GM18526 (cell line): ENCODE measurements around the gene RIN3.

ENCODE experiments used
- POLR2A ChIP-seq: IDR thresholded peaks from 3 replicates; pipeline ENCODE4 v1.6.1; 2011; ENCODE audit not compliant: insufficient read length; ENCODE audit errors: extremely low read depth

Gene RIN3

DNA sequence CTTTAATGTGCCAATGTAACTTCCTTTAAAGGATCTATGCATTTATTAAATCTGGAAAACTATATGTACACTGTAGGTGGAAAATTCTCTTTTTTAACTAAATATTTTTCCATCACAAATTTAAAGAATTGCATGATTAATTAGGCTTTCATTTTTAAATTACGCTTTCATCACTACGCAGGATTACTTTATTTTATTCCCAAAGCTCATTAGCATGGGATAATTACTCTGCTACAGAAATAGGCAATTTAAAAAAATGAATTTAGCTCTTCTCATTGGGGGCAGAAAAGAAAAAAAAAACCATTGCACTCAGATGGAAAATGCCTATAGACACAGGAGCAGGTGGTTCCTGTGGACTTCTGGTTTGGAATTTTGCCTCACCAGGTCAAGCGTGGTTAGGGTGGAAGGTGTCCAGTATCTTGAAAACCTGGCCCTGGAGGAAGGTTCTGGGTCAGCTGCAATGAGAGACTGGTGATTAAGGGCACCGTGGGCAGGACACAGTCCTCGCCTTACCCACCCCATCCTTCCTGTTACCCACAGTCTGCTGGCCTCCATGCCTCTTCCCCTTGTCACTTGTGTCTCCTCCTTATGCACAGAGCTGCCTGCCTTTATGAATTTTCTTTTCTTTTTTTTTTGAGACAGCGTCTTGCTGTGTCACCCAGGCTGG lies 17.3 kb upstream of the RIN3 start:
- TF ChIP-seq POLR2A, result no peak

DNA sequence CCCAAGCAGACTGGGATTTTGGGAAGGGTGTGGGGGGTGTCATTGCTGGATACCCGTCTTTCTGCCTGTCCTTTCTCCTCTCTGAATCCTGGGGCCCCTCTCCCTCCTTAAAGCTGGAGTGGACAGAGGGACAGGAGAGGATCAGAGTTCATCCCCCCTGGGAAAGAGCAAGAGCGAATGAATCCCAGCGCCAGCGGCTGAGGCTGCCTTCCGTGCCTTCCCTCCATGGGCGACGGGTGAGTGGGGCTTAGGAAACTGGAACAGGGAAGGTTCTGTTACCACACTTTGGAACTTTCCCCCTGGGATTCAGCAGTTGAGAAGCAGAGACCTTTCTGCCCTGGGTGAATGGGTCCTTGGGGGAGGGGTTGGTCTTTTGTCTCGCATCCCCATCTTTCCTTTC lies 16.2 kb upstream of the RIN3 start:
- no peak for TF ChIP-seq POLR2A

DNA sequence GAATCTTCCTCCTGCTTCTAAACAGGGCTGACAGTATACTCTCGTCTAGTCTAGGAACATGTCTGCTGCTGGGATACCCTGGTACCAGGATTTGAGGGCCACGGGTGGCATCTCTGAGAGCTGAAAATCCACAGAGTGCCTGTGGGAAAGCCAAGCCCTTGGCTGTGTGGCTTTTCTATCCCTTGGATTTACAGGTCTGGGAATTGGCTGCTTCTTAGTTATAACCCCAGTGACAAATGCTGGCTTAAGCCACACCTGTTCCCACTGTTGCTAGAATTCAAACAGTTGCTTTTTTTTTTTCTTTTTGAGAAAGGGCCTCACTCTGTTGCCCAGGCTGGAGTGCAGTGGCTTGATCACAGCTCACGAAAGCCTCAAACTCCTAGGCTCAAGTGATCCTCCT lies 14.3 kb upstream of the RIN3 start:
- no peak for TF ChIP-seq POLR2A

DNA sequence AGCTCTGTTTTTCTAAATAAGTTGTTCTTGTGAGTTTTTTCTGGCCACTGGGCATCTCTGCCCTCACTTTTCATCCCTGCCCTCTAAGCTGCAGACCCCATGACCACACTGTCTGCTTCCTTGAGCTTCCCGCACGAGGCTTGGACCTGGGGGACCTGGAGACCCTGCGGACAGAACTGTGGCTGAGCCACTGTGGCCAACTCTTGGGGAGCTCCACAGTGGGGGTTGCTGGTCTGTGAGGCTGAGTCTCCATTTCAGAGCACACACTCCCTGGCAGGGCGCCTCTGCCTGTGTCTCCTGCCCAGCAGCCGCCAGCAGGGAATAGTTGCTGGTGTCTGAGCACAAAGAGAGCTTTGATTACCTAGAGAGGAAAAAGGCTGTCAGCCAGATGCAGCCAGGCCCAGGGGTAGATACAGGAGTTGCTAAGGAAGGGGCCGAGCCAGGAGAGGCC lies 13.1 kb upstream of the RIN3 start:
- no peak for TF ChIP-seq POLR2A

DNA sequence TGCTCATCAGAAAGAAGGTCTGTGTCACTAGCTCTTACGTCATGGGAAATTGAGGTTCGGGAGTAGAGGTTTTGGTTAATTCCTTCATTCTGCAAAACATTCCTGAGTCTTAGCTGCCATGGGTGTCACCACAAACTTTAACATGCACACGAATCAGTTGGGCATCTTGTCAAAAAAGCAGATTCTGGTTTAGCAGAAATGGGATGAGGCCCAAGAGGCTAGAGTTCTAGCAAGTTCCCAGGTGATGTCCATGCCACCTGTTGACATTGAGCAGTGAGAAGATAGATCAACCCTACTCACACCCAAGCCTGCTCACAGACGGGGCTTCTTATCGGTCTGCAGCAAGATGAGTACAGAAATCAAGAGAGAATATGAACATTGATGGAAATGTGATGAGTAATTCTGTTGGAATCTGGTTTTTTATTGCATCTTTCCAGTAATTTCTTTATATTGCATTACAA lies 11.7 kb upstream of the RIN3 start:
- TF ChIP-seq POLR2A, result no peak

DNA sequence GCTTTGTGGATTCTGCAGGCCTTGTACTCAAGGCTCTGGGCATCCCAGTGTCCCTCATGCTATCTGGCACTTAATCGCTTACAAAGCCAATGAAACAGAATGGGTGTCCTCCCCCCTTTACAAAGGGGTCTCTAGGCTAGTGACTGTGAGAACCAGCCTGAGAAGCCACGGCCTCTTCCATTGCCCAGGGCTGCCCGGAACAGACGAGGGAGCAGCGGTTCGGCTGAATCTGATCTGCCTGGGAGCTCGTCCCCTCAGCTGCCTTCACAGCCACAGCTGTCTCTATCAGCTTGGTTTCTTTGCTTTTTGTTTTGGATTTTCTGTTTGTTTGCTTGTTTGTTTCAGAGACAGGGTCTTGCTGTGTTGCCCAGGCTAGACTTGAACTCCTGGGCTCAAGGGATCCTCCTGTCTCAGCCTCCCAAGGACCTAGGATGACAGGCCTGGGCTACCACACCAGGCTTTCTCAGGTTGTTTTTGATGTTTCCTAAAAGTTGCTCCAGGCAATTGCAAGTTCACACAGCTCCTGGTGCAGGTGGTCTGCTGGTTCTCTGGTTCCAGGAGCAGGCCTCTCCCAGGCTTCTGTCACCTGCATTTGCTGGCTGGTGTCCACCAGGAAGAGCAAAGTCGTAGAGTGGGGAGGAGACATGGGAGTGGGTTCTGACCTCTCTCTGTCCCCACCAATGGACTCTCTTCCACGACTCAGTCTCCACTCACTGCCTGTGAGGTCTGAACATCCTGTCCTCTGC lies 10.9 kb upstream of the RIN3 start:
- TF ChIP-seq POLR2A, result no peak

DNA sequence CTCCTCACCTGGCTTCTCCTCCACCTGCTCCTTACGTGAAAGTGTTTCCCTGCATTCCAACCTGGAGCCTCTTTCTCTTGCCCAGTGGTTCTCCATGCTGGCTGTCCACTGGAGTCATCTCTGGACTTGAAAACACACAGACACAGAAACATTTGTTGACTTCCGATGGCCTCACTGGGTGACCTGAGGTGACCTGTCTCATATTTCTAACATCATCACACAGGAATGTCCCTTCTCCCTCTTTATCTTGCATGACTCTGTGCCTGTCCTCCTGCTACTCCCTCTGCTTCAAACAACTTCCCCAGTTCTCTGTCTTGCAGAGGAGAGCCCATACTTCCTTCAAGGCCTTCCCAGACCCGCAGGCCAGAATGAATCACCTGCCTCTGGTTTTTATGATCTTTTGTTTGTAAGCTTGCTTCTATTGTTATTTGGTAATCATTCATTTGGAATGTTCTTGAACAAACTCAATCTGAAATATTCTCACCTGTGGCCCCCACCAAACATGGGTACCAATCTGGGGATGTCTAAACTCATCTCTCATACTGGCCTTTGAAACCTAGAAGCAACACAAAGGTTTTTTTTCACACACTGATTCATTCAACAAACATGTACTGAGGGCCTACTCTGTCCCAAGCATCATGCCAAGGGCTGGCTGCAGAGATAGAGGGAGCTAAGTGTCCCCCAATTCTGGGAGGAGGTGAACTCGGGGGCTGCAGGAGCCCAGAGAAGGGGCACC lies 9.7 kb upstream of the RIN3 start:
- no peak for TF ChIP-seq POLR2A

DNA sequence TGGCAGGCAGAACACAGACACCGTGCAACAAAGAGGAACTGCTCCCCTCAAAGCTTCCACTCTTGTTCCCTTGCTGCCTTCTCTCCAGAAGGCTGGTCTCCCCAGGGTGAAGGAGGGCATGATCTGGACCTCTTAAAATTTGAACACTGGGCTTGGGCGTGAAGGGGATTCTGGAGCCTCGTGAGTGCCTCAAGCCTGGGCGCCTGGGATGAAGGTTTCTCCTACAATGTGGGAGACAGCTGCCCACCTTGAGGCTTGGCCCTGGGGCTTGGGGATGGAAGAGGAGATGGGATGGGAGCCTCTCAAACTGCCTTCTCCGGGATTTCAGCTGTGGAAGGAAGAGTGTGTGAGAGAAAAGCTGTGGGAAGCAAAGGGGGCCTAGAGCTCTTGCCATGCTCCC lies 7.8 kb upstream of the RIN3 start:
- no peak for TF ChIP-seq POLR2A

DNA sequence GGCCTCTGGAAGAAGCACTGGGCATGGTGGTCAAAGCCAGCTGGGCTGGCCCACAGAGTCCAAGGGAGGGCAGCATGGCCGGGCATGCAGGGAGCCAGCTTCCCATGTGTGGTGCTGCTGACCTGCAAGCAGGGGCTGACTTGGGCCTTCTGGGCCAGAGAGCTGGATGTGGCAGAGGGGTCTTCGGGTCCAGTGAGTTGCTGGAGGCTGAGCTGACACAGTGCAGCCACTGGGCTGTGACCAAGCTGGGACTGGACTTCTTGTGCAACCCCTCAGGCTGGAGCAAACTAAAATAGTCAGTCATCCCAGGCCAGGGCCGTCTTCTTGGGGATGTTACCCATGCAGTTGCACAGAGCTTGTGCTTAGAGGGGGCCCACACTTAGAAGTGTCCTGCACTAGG lies 7.3 kb upstream of the RIN3 start:
- TF ChIP-seq POLR2A, result no peak

DNA sequence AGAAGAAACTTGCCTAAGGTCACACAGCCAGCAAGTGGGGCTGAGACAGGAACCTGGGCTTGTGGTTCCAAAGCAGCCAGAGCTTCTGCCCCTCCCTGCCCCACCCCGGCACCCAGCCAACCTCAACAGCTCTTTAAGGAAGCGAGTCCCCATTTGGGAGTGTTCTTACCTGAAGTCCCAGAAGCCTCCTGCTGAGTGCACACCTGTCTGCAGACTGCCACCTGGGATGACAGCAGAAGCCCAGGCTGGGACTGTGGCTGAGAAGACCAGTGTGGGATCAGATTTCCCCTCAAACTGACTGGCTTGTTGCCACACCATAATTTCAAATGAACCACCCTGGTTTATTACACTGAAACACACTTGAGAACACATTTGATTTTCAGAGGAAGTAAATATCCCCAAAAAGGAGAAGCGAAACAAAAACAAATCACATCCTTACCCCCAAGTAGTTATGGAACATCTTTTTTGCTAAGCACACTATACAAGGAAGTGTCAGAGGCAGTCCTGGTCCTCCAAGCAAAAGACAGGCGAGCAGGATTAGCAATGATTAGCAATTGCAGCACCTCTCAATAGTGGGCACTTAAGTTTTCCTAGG lies 6.3 kb upstream of the RIN3 start:
- TF ChIP-seq POLR2A, result no peak

DNA sequence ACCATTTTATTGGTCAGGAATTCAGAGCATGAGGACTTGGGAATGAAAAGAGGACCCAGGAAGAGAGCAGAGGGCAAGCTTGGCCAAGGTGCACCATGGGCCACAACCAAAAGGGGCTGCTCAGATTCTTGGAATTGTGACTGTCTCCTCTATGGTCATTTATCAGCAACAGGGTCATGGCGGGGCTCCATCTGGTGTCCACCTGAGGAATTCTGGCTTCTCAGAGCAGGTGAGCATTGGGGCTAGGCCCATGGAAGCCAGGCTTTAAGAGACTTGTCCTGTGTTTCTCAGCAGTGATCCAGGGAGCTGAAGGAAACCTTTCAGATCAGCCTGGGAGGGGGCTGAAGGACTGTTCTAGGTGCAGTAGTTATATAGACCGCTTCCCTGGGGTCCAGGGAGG lies 2.6 kb upstream of the RIN3 start:
- no peak for TF ChIP-seq POLR2A

DNA sequence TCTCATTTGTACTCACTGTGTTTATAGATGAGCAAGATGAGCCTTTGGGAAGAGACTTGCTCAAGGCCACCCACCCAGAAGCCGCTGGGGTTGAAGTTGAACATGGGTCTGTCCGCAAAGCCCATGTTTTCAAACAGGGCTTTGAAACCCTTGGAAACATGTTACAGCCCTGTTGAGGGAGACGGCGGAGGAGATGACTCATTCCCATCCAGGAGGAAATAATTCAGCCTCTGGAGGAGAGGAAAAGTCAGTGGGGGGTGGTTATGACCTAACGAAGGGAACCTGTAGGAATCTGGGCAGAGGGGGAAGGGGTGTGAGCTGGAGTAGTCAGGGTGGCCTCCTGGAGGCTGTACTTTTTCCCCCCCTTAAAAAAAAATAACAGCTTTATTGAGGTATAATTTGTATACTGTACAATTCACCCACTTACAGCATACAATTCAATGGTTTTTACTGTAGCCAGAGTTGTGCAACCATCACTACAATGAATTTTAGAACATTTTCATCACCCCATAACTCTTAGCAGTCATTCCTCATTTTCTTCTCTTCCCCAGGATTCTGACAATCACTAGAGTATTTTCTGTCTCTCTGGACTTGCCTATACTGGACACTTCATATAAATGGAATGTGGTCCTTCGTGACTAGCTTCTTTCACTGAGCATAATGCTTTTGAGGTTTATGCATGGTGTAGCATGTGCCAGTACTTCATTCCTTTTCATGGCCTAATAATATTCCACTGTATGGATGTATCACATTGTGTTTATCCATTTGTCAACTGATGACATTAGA lies 1.9 kb upstream of the RIN3 start:
- no peak for TF ChIP-seq POLR2A

DNA sequence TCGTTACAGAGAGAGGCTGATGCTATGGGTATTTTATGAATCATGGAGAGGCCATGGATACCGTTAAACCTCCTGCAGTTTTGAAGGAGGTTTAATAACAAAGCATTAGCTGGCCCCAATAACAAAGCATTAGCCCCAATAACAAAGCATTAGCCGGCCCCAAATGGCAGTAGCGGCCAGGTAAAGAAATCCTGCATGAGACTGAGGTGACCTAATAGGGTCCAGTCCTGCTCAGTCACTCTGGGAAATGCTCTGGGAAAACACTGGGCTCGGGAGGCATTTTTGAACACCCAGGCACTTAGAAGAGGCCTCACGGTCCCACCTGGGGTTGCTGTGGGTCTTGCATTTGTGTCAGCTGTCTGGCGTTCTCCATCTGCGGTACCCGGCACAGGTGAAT lies 776 bp upstream of the RIN3 start:
- TF ChIP-seq POLR2A, result no peak

DNA sequence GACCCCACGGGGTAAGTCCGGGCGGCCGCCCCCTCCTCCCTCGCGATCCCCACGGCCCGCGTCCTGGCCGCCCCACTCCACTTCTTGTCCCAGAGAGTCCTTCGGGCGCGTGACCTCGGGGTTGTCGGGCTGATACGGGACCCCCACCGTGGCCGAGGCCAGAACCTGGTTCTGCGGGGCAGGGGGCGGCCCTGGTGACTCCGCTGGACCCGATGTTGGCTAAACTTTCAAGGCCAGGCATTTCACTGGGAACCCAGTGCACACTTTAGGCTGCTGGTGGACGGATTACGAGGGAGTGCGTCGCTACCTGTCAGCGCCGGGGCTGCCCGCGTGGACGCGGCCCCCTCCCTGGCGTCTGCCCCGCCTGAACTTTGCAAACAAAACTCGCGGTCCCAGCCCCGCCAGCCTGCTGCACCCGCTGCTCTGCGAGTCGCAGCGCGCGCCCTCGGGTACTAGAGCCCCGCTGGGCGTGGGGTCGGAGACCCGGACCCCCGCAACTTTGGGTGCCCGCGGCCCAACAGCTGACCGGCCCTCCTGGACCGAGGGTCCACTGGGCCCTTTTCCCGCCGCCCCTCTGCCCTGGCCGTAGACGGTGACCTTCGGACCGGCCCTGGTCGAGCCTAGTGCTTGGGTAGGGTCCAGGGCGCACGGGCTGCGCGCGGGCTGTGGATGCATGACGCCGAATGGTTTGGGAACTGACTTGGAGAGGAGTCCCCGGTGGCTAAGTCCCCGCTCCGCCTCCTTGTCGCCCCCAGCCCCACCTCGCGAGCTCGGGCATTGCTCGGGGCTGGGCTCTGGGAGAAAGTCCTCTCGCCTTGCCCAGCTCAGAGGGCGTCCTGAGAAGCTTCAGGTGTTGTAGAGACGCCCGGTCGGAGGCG lies 624 bp downstream of the RIN3 start:
- TF ChIP-seq POLR2A, result no peak
